ENCODE measurements around the gene HSPG2. TPM values are rescaled to one million over a fixed set of nuclear protein-coding genes. Genes with fewer than 3 reads are reported as not detected.

The HSPG2 gene
- total and polyA plus RNA-seq, 10 donors, result 14.4 to 395 (median 151) TPM

GRCh38 chr1:21925334-21925940 is 11.7 kb downstream of the HSPG2 start:
- Histone ChIP-seq H3K27ac (peak overlapping the region; percentile 13 to 81 (median 56)), H3K9me3 (no peaks in the 10 kb centered on the region), H3K4me1 (peaks cover 8 to 90% (median 53%) of the 10 kb centered on the region in 6 donors), H3K36me3 (no peaks in the 10 kb centered on the region), H3K27me3 (replicated peaks in 1 of 7) (no peaks in the 10 kb centered on the region), H3K4me3 (no peak overlapping the region)
- 67 to 80% (median 76%) methylated on average over 8 of the region's 8 CpGs for WGBS, 5 donors
- TF ChIP-seq POLR2AphosphoS5 (IDR thresholded peaks at IDR 0.05) (no peak), CTCF (IDR thresholded peaks at IDR 0.05 in 8 of 11, conservative IDR thresholded peaks at IDR 0.05 in 3 of 11) (no peak), POLR2A (IDR thresholded peaks at IDR 0.05) (no peak)
- intact Hi-C loops (cut with DNase I; ENCODE audit: low total_unique reads), result no loop called here
- DNase-seq, result no peak

- no peak for TF ChIP-seq POLR2A (IDR thresholded peaks at IDR 0.05)
- TF ChIP-seq POLR2AphosphoS5 (IDR thresholded peaks at IDR 0.05), result peak in 2 of 3 donors; percentile 40 to 85
- WGBS, 5 donors, result 33 to 49% (median 40%) methylated on average over 5 of the region's 5 CpGs
- intact Hi-C loops (cut with DNase I; ENCODE audit: low total_unique reads), result no loop called here
- DNase-seq, result no peak
- Histone ChIP-seq H3K27me3 (replicated peaks in 1 of 7) (no peaks in the 10 kb centered on the region), H3K36me3 (no peaks in the 10 kb centered on the region), H3K9me3 (no peaks in the 10 kb centered on the region), H3K4me3 (no peak overlapping the region), H3K27ac (peak overlapping the region; percentile 13 to 81 (median 56)), H3K4me1 (peaks cover 8 to 90% (median 52%) of the 10 kb centered on the region in 6 donors)
Measured at GRCh38 chr1:21924503-21925005, 12.6 kb downstream of the HSPG2 start.

- H3K4me3 ChIP-seq, result no peak overlapping the region
- peaks cover 8 to 79% (median 45%) of the 10 kb centered on the region in 6 donors for H3K4me1 ChIP-seq
- no peak for DNase-seq
- H3K9me3 ChIP-seq, result no peaks in the 10 kb centered on the region
- no peaks in the 10 kb centered on the region for H3K36me3 ChIP-seq
- intact Hi-C loops (cut with DNase I; ENCODE audit: low total_unique reads), result no loop called here
- H3K27me3 ChIP-seq (replicated peaks in 1 of 7), result no peaks in the 10 kb centered on the region
- 72 to 75% (median 74%) methylated on average over 15 of the region's 15 CpGs for WGBS, 5 donors
- TF ChIP-seq POLR2AphosphoS5 (IDR thresholded peaks at IDR 0.05) (no peak), POLR2A (IDR thresholded peaks at IDR 0.05) (no peak), CTCF (IDR thresholded peaks at IDR 0.05 in 8 of 11, conservative IDR thresholded peaks at IDR 0.05 in 3 of 11) (no peak)
- H3K27ac ChIP-seq, result peak overlapping the region in 3 of 8 donors; percentile 42 to 81 (median 61)
Measured at GRCh38 chr1:21922090-21923013, 14.8 kb downstream of the HSPG2 start.

GRCh38 chr1:21921100-21921875 is 15.8 kb downstream of the HSPG2 start:
- H3K27ac ChIP-seq, result peak overlapping the region in 4 of 8 donors; percentile 27 to 81 (median 45)
- H3K4me1 ChIP-seq, result peaks cover 8 to 79% (median 47%) of the 10 kb centered on the region in 6 donors
- no peak for DNase-seq
- H3K36me3 ChIP-seq, result no peaks in the 10 kb centered on the region
- intact Hi-C loops (cut with DNase I; ENCODE audit: low total_unique reads), result no loop called here
- no peaks in the 10 kb centered on the region for H3K27me3 ChIP-seq (replicated peaks in 1 of 7)
- no peaks in the 10 kb centered on the region for H3K9me3 ChIP-seq
- no peak overlapping the region for H3K4me3 ChIP-seq
- TF ChIP-seq CTCF (IDR thresholded peaks at IDR 0.05 in 8 of 11, conservative IDR thresholded peaks at IDR 0.05 in 3 of 11) (no peak), POLR2AphosphoS5 (IDR thresholded peaks at IDR 0.05) (no peak), POLR2A (IDR thresholded peaks at IDR 0.05) (no peak)
- WGBS, 5 donors, result 78 to 91% (median 90%) methylated on average over 2 to 11 of the region's 11 CpGs

All from spleen (tissue), 11 donors.